ENCODE results near the gene PCNT.

PCNT gene

GRCh38 chr21:46323710-46324389 lies at the start of gene PCNT, which contains the start of gene C21orf58:
Gene PCNT (plus strand): TSS chr21:46324156. CDS start chr21:46324229, 73 bp downstream.
Gene C21orf58 (minus strand): TSS chr21:46323870. CDS start chr21:46322738, 1,132 bp downstream.
- DNase-seq = peak; percentile 97

GRCh38 chr21:46274797-46275390 lies 49.1 kb upstream of the PCNT start:
- no peak for DNase-seq

- DNase-seq = no peak
Measured at GRCh38 chr21:46284077-46284644, 39.8 kb upstream of the PCNT start.

- no peak for DNase-seq
Measured at GRCh38 chr21:46284733-46285132, 39.2 kb upstream of the PCNT start.

GRCh38 chr21:46285206-46285661 lies 38.7 kb upstream of the PCNT start, which contains the start of gene MCM3AP:
Gene MCM3AP (minus strand): TSS chr21:46285611. CDS start chr21:46285286, 325 bp downstream.
- DNase-seq = no peak

GRCh38 chr21:46285761-46286647 lies 38.0 kb upstream of the PCNT start, which contains the start of gene YBEY:
Gene YBEY (plus strand): TSS chr21:46286342. CDS start chr21:46286914, 572 bp downstream.
- DNase-seq = peak; percentile 78

GRCh38 chr21:46286648-46287002 lies 37.3 kb upstream of the PCNT start:
- DNase-seq = no peak

GRCh38 chr21:46287541-46287940 lies 36.4 kb upstream of the PCNT start:
- DNase-seq = no peak

GRCh38 chr21:46289655-46290179 lies 34.2 kb upstream of the PCNT start:
- DNase-seq = no peak

- no peak for DNase-seq
Measured at GRCh38 chr21:46291561-46291960, 32.4 kb upstream of the PCNT start.

- DNase-seq = no peak
Measured at GRCh38 chr21:46294647-46295176, 29.2 kb upstream of the PCNT start.

- DNase-seq = no peak
Measured at GRCh38 chr21:46295177-46295770, 28.7 kb upstream of the PCNT start.

GRCh38 chr21:46295996-46296752 lies 27.8 kb upstream of the PCNT start:
- DNase-seq = no peak

GRCh38 chr21:46297338-46298271 lies 26.4 kb upstream of the PCNT start:
- DNase-seq = no peak

- no peak for DNase-seq
Measured at GRCh38 chr21:46299167-46299566, 24.8 kb upstream of the PCNT start.

GRCh38 chr21:46301759-46302158 lies 22.2 kb upstream of the PCNT start:
- DNase-seq = no peak

- DNase-seq = no peak
Measured at GRCh38 chr21:46304437-46304836, 19.5 kb upstream of the PCNT start.

- no peak for DNase-seq
Measured at GRCh38 chr21:46304955-46305354, 19.0 kb upstream of the PCNT start.

- no peak for DNase-seq
Measured at GRCh38 chr21:46307625-46308024, 16.3 kb upstream of the PCNT start.

GRCh38 chr21:46308431-46308830 lies 15.5 kb upstream of the PCNT start:
- DNase-seq = no peak

All from NCI-H446 treated with DMSO at 0.1 percent for 48 hours (cell line).